ENCODE results near the gene SCN2A. TPM values are rescaled to one million over a fixed set of nuclear protein-coding genes. Genes with fewer than 3 reads are reported as not detected.

SCN2A gene
- total and polyA plus RNA-seq, 3 donors from 2014 or later = 0.57 to 1.7 (median 1.5) TPM

GRCh38 chr2:165436559-165436958, 197.3 kb downstream of the SCN2A start:
- Histone ChIP-seq H3K27ac (no peak overlapping the region), H3K9me3 (no peaks in the 10 kb centered on the region), H3K4me1 (no peaks in the 10 kb centered on the region), H3K36me3 (ENCODE audit: low read depth, missing control alignments) (no peaks in the 10 kb centered on the region), H3K27me3 (no peaks in the 10 kb centered on the region), H3K4me3 (no peak overlapping the region)
- intact Hi-C loops (cut with DNase I; ENCODE audit: low total_unique reads) = no loop called here
- TF ChIP-seq POLR2A (IDR thresholded peaks at IDR 0.05) (no peak), CTCF (IDR thresholded peaks at IDR 0.05) (no peak)
- DNase-seq = no peak
- WGBS, 2 donors = 83 to 87% methylated on average over 3 of the region's 3 CpGs

- intact Hi-C loops (cut with DNase I; ENCODE audit: low total_unique reads) = no loop called here
- TF ChIP-seq CTCF (IDR thresholded peaks at IDR 0.05) = no peak
- no peak for TF ChIP-seq POLR2A (IDR thresholded peaks at IDR 0.05)
- no peaks in the 10 kb centered on the region for H3K9me3 ChIP-seq
- H3K4me1 ChIP-seq = no peaks in the 10 kb centered on the region
- no peak for DNase-seq
- H3K27ac ChIP-seq = no peak overlapping the region
- no peak overlapping the region for H3K4me3 ChIP-seq
- 16 to 24% methylated on average over 1 of the region's 1 CpG for WGBS, 2 donors
- no peaks in the 10 kb centered on the region for H3K27me3 ChIP-seq
- no peaks in the 10 kb centered on the region for H3K36me3 ChIP-seq (ENCODE audit: low read depth, missing control alignments)
Observed at GRCh38 chr2:165440367-165440766, 201.2 kb downstream of the SCN2A start.

Other genes with a start within 250 kb of the SCN2A start
- gene SCN3A, start 35.4 kb upstream of the SCN2A start, total RNA-seq = 1 to 10 TPM; 3.7 to 6.9 TPM
- gene SCN3A, start 35.4 kb upstream of the SCN2A start, polyA plus RNA-seq (ENCODE audit: insufficient read depth, low read depth, low replicate concordance) = 6.3 TPM
- gene CSRNP3, start 230.3 kb downstream of the SCN2A start, total RNA-seq = 1 to 10 TPM; 5.3 to 6.1 TPM
- gene CSRNP3, start 230.3 kb downstream of the SCN2A start, polyA plus RNA-seq (ENCODE audit: insufficient read depth, low read depth, low replicate concordance) = 3.0 TPM

Data from testis (tissue), 3 donors.